Left ventricle myocardium inferior (tissue), 1 donor: ENCODE measurements around the gene VPS13D. TPM values are rescaled to one million over a fixed set of nuclear protein-coding genes. Genes with fewer than 3 reads are reported as not detected.

Experiments
- DNase-seq: peaks from one replicate; pipeline ENCODE4 v3.0.0-alpha.2; 2020
- H3K27ac ChIP-seq: fragments of 200-600 bp; replicated peaks from 2 replicates; pipeline ENCODE4 v1.8.0; 2021
- H3K27me3 ChIP-seq: fragments of 200-600 bp; 2 replicates; pipeline ENCODE4 v1.8.0; 2021; ENCODE audit warnings: low read depth
- H3K36me3 ChIP-seq: fragments of 200-600 bp; 2 replicates; pipeline ENCODE4 v1.8.0; 2021
- H3K4me1 ChIP-seq: fragments of 200-600 bp; 2 replicates; pipeline ENCODE4 v1.8.0; 2021
- H3K4me3 ChIP-seq: fragments of 200-600 bp; 2 replicates; pipeline ENCODE4 v1.8.0; 2021; ENCODE audit warnings: mild to moderate bottlenecking, moderate library complexity
- H3K9me3 ChIP-seq: fragments of 200-600 bp; replicated peaks from 2 replicates; pipeline ENCODE4 v1.8.0; 2021
- intact Hi-C: fragments of 100-400 bp; cut with micrococcal nuclease; formaldehyde crosslinking; loops from one replicate; pipeline ENCODE4 v1.11.0; 2022
- long read RNA-seq: library from polyadenylated mRNA; unstranded; transcript quantifications from one replicate; pipeline ENCODE4 v2.0.0, GENCODE V29; 2021
- total RNA-seq: library from RNA; stranded (reverse); fragmentation: NEBNext Ultra II Directional; extraction: Animal tissue kit (Norgen Biotek cat#: 25700); gene quantifications from one replicate; pipeline ENCODE4 v1.2.1, GENCODE V29; 2021
- TF ChIP-seq, protein P1 (sequence below): fragments of 200-600 bp; IDR thresholded peaks from 2 replicates; pipeline ENCODE4 v1.8.0; 2021; ENCODE audit warnings: antibody characterized with exemption, mild to moderate bottlenecking, borderline replicate concordance
- donor health status: DM: no; HTN: yes; CAD: no; lungs with severe emphysema.

VPS13D gene, protein sequence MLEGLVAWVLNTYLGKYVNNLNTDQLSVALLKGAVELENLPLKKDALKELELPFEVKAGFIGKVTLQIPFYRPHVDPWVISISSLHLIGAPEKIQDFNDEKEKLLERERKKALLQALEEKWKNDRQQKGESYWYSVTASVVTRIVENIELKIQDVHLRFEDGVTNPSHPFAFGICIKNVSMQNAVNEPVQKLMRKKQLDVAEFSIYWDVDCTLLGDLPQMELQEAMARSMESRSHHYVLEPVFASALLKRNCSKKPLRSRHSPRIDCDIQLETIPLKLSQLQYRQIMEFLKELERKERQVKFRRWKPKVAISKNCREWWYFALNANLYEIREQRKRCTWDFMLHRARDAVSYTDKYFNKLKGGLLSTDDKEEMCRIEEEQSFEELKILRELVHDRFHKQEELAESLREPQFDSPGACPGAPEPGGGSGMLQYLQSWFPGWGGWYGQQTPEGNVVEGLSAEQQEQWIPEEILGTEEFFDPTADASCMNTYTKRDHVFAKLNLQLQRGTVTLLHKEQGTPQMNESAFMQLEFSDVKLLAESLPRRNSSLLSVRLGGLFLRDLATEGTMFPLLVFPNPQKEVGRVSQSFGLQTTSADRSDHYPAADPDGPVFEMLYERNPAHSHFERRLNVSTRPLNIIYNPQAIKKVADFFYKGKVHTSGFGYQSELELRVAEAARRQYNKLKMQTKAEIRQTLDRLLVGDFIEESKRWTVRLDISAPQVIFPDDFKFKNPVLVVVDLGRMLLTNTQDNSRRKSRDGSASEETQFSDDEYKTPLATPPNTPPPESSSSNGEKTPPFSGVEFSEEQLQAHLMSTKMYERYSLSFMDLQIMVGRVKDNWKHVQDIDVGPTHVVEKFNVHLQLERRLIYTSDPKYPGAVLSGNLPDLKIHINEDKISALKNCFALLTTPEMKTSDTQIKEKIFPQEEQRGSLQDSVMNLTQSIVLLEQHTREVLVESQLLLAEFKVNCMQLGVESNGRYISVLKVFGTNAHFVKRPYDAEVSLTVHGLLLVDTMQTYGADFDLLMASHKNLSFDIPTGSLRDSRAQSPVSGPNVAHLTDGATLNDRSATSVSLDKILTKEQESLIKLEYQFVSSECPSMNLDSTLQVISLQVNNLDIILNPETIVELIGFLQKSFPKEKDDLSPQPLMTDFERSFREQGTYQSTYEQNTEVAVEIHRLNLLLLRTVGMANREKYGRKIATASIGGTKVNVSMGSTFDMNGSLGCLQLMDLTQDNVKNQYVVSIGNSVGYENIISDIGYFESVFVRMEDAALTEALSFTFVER (N-terminal part only)
- 71.6 TPM for total RNA-seq
- long read RNA-seq, partial matches to known transcripts = 35 of 49 reads
- long read RNA-seq, other reads (novel, unspliced or antisense) = 13 of 49 reads

DNA sequence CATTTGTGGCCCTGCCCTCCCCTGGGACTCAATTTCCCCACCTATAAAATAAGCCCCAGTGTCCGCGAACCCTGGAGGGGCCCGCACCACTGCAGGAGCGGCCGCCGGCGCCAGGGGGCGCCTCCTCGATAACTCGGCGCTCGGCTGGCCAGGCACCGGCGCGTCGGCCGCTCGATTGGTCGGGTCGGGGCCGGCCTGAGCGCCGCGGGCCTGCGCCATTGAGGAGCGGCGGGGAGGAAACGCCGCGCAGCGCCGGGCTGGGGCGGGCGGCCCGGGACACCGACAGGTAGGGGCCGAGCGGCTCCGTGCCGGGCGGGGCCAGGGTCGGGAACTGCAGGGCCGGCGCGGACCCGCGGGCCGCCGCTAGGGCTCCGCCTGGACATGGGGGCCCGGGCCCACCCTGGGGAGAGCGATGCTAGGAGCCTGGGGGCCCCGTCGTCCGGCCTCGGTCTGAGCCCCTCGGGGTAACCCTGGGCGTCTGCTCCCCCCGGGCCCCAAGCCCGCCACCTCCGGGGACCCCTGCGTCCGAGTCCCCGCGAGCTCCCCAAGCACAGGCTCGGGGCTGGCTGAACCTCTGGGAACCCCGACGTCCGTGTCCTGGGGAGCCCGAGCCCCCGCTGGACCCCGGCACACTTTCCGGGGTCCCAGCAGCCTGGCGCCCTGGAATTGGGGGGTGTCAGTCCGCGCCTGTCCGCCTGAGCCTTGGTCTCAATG lies at the start of gene VPS13D:
VPS13D (plus strand) TSS at position 196 of the 714 bp plus-strand sequence. CDS start 4,237 bp downstream, outside the sequence.
- TF ChIP-seq, protein P1, sequence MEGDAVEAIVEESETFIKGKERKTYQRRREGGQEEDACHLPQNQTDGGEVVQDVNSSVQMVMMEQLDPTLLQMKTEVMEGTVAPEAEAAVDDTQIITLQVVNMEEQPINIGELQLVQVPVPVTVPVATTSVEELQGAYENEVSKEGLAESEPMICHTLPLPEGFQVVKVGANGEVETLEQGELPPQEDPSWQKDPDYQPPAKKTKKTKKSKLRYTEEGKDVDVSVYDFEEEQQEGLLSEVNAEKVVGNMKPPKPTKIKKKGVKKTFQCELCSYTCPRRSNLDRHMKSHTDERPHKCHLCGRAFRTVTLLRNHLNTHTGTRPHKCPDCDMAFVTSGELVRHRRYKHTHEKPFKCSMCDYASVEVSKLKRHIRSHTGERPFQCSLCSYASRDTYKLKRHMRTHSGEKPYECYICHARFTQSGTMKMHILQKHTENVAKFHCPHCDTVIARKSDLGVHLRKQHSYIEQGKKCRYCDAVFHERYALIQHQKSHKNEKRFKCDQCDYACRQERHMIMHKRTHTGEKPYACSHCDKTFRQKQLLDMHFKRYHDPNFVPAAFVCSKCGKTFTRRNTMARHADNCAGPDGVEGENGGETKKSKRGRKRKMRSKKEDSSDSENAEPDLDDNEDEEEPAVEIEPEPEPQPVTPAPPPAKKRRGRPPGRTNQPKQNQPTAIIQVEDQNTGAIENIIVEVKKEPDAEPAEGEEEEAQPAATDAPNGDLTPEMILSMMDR = peak; percentile 98
- Histone ChIP-seq H3K27ac (peak within 1 kb of the TSS; percentile 95), H3K36me3 (peaks cover 15% of the 10 kb centered on the region), H3K4me3 (peak within 1 kb of the TSS; percentile 100), H3K27me3 (no peaks in the 10 kb centered on the region), H3K9me3 (no peaks in the 10 kb centered on the region), H3K4me1 (peaks cover 41% of the 10 kb centered on the region)
- DNase-seq = peak; percentile 86
- intact Hi-C loops = no loop called here

DNA sequence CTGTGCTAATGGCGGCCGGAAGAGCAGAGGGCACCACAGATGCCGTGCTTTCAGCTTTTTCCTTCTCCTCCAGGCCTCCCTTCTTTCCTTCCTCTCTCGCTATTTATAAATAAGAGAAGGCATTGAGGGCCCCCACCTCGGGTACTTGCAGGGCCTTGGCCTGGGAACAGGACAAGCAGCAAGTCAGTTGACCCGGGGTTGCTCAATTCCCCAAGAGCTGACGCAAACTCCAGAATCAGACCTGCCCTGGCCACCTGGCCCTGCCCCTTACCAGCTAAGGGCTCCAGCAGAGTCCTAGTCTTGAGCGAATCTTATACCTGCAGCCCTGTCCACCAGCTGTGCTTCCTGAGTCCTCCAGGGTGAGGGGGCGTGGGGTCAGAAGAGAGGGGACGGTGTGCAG lies 49.5 kb upstream of the VPS13D start:
- no peaks in the 10 kb centered on the region for H3K36me3 ChIP-seq
- H3K4me3 ChIP-seq = no peak overlapping the region
- H3K4me1 ChIP-seq = peaks cover 94% of the 10 kb centered on the region
- intact Hi-C loops = no loop called here
- peak; percentile 69 for DNase-seq
- H3K27me3 ChIP-seq = peaks cover 14% of the 10 kb centered on the region
- TF ChIP-seq, protein P1 = no peak
- H3K27ac ChIP-seq = peak overlapping the region; percentile 94
- H3K9me3 ChIP-seq = no peaks in the 10 kb centered on the region

DNA sequence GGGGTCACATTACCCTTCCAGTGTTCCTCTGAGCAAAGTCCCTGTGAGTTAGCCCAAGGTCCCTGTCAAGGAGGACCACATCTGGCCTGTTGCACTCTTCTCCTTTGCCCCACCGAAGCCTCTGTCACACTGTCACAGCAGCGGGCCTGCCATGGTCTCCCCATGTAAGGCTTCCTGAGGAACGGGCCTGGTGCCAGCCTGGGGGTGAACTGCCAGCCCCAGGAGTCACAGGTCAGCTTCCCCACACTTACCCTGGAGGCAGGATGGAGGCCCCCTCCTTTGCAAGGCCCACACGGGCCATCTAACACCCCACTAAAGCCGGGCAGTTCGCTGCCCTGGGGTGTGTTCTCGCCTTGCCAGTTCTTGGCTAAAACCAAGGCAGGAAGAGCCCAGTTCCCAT lies 48.9 kb upstream of the VPS13D start:
- peaks cover 14% of the 10 kb centered on the region for H3K27me3 ChIP-seq
- TF ChIP-seq, protein P1 = no peak
- H3K4me1 ChIP-seq = peaks cover 94% of the 10 kb centered on the region
- H3K4me3 ChIP-seq = no peak overlapping the region
- DNase-seq = no peak
- H3K9me3 ChIP-seq = no peaks in the 10 kb centered on the region
- peak overlapping the region; percentile 94 for H3K27ac ChIP-seq
- H3K36me3 ChIP-seq = no peaks in the 10 kb centered on the region
- intact Hi-C loops = no loop called here

DNA sequence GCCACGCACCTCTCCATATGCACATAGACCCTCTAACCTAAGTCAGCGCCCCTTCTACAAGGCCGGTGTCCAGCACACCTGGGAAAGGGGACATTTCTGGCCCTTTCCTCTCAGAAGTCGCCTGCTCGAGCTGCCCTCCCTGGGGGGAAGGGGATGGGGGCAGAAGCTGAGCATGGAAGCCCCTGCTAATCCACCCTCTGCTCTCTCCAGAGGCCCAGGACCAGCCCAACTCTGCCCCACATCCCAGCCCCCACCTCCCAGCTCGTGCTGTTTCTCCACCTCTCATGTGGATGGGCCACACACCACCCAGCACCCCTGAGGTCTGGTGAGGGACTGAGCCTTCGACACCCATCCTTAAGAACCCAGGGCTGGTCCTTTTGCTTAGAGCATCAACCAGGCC lies 48.3 kb upstream of the VPS13D start:
- H3K27ac ChIP-seq = peak overlapping the region; percentile 94
- no peak overlapping the region for H3K4me3 ChIP-seq
- no peaks in the 10 kb centered on the region for H3K36me3 ChIP-seq
- peaks cover 94% of the 10 kb centered on the region for H3K4me1 ChIP-seq
- peaks cover 14% of the 10 kb centered on the region for H3K27me3 ChIP-seq
- TF ChIP-seq, protein P1 = no peak
- DNase-seq = no peak
- H3K9me3 ChIP-seq = no peaks in the 10 kb centered on the region
- intact Hi-C loops = no loop called here
